CD4-positive, alpha-beta memory T cell (primary cell): ENCODE measurements around the gene UBLCP1. TPM values are rescaled to one million over a fixed set of nuclear protein-coding genes. Genes with fewer than 3 reads are reported as not detected.

Experiments
- CTCF ChIA-PET: fragments of 350-600 bp; sonication (Branson Sonifier 250); formaldehyde crosslinking; loops from one replicate; lab custom pipeline; 2021; ENCODE audit warnings: inconsistent platforms; ENCODE audit not compliant: partially characterized antibody; lab: Charles Lee
- POLR2A ChIA-PET: fragments of 350-600 bp; sonication (Branson Sonifier 250); formaldehyde crosslinking; loops from one replicate; lab custom pipeline; 2021; ENCODE audit not compliant: partially characterized antibody; lab: Charles Lee
- DNase-seq, 5 donors: peaks; one replicate each; pipeline versions ENCODE4 v3.0.0 to v3.0.0-alpha.2; 2020 to 2022; ENCODE audit warnings: mixed read lengths in 1 of 5
- H3K27ac ChIP-seq: one replicate; pipeline ENCODE4 v1.7.0; 2013; ENCODE audit warnings: low read depth, low read length
- H3K27me3 ChIP-seq: 2 replicates; pipeline ENCODE4 v1.7.0; 2013; ENCODE audit warnings: mild to moderate bottlenecking, low read length, moderate library complexity; ENCODE audit not compliant: insufficient read depth
- H3K36me3 ChIP-seq: 2 replicates; pipeline ENCODE4 v1.7.0; 2013; ENCODE audit warnings: mild to moderate bottlenecking, low read length, moderate library complexity; ENCODE audit not compliant: insufficient read depth
- H3K4me1 ChIP-seq: 2 replicates; pipeline ENCODE4 v1.7.0; 2013; ENCODE audit warnings: mild to moderate bottlenecking, low read length, moderate library complexity; ENCODE audit not compliant: insufficient read depth
- H3K4me3 ChIP-seq, 2 donors: one replicate each; pipeline ENCODE4 v1.7.0; 2013; ENCODE audit warnings: low read length in 2 of 2, mild to moderate bottlenecking in 1 of 2
- H3K9me3 ChIP-seq, 2 donors: one replicate each; pipeline ENCODE4 v1.7.0; 2013; ENCODE audit warnings: low read length in 2 of 2, control low read depth in 1 of 2; ENCODE audit not compliant: control insufficient read depth in 1 of 2
- H3K27ac Mint-ChIP-seq, 7 donors: one replicate each; pipeline ENCODE4 v1.8.0; 2020 to 2021; ENCODE audit warnings: mixed read lengths in 7 of 7, mild to moderate bottlenecking in 6 of 7, inconsistent platforms in 3 of 7, moderate library complexity in 3 of 7
- H3K27me3 Mint-ChIP-seq, 2 donors: one replicate each; pipeline ENCODE4 v1.8.0; 2020 to 2021; ENCODE audit warnings: mixed read lengths in 2 of 2
- H3K36me3 Mint-ChIP-seq, 2 donors: one replicate each; pipeline ENCODE4 v1.8.0; 2020 to 2021; ENCODE audit warnings: mixed read lengths in 2 of 2, inconsistent platforms in 1 of 2, mild to moderate bottlenecking in 1 of 2
- H3K4me1 Mint-ChIP-seq, 4 donors: one replicate each; pipeline ENCODE4 v1.8.0; 2020 to 2021; ENCODE audit warnings: mixed read lengths in 4 of 4, mild to moderate bottlenecking in 1 of 4
- H3K4me3 Mint-ChIP-seq, 8 donors: one replicate each; pipeline ENCODE4 v1.8.0; 2020 to 2021; ENCODE audit warnings: mixed read lengths in 8 of 8, mild to moderate bottlenecking in 7 of 8, moderate library complexity in 6 of 8, inconsistent platforms in 3 of 8
- H3K9me3 Mint-ChIP-seq, 8 donors: one replicate each; pipeline ENCODE4 v1.8.0; 2020 to 2021; ENCODE audit warnings: mixed read lengths in 8 of 8, mild to moderate bottlenecking in 5 of 8, inconsistent platforms in 3 of 8, moderate library complexity in 1 of 8
- intact Hi-C: fragments of 100-400 bp; cut with micrococcal nuclease; formaldehyde crosslinking; loops from one replicate; pipeline ENCODE4 v1.15.1; 2023
- polyA plus RNA-seq, 2 donors: library from polyadenylated mRNA; unstranded; fragments of 300-500 nt; fragmentation: Illumina TruSeq; gene quantifications; one replicate each; pipeline ENCODE4 v1.2.3, GENCODE V29; 2021
- total RNA-seq, 2 experiments: library from RNA; stranded (reverse); gene quantifications; one replicate each; pipeline ENCODE4 v1.2.3, GENCODE V29; 2021

The UBLCP1 gene
- total and polyA plus RNA-seq, 4 experiments from 2014 or later = 31.6 to 62.0 (median 42.5) TPM

DNA sequence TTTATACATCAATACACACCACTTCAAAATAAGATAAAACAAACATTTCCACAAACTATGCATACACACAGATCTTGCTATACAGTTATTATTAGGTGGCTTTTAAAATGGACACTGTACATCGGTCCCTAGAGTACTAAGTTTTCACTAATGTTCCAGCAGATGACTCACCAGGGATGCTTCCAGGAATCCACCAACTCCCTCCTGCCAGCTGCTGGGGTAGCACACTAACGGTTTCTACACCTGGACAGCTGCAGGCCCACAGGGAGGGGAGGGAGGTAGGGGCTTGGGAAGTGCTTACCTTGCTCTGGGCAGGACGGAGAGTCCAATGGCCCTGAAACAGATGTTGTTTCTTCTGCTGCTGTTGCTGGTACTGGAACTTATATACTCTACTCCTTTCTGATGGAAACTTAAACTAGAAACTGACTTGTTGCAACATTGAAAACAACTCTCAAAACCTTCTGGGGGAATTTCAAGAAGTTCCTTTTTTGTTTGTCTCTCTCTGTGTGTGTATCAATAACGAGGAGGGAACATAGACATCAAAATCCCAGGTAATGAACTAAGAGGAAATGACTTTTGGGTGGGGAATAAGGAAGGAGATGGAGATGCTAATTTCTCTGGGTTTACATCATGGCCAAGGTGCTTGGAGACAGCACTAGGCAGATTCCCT lies 67.2 kb downstream of the UBLCP1 start, which contains the start of gene IL12B:
TSS of gene IL12B (minus strand) at position 357 of the 670 bp plus-strand sequence. CDS start 3,705 bp downstream, outside the sequence.
- Histone ChIP-seq H3K36me3 (no peaks in the 10 kb centered on the region), H3K27me3 (no peaks in the 10 kb centered on the region), H3K4me3 (peak within 1 kb of the TSS in 1 of 2 donors; percentile 46), H3K4me1 (peaks cover 12% of the 10 kb centered on the region), H3K27ac (peak within 1 kb of the TSS; percentile 23), H3K9me3 (no peaks in the 10 kb centered on the region)
- Mint-ChIP-seq H3K36me3 (no peaks in the 10 kb centered on the region), H3K27me3 (peaks cover 0 to 2% of the 10 kb centered on the region in 2 donors), H3K9me3 (no peaks in the 10 kb centered on the region), H3K27ac (peak within 1 kb of the TSS; percentile 47 to 88 (median 78)), H3K4me1 (peaks cover 13 to 33% (median 21%) of the 10 kb centered on the region in 4 donors), H3K4me3 (peak within 1 kb of the TSS; percentile 73 to 87 (median 80))
- intact Hi-C loops = loop anchor here (2.0 to 5.0 kb wide), 3 partner anchors 83 to 187 kb away; no protein-coding TSS in a partner anchor
- POLR2A ChIA-PET = no interaction called here
- no peak for DNase-seq
- CTCF ChIA-PET = interaction anchor here (0.9 kb wide), 1 partner anchor 10 kb away, joined by 3 read pairs; no protein-coding TSS in a partner anchor

DNA sequence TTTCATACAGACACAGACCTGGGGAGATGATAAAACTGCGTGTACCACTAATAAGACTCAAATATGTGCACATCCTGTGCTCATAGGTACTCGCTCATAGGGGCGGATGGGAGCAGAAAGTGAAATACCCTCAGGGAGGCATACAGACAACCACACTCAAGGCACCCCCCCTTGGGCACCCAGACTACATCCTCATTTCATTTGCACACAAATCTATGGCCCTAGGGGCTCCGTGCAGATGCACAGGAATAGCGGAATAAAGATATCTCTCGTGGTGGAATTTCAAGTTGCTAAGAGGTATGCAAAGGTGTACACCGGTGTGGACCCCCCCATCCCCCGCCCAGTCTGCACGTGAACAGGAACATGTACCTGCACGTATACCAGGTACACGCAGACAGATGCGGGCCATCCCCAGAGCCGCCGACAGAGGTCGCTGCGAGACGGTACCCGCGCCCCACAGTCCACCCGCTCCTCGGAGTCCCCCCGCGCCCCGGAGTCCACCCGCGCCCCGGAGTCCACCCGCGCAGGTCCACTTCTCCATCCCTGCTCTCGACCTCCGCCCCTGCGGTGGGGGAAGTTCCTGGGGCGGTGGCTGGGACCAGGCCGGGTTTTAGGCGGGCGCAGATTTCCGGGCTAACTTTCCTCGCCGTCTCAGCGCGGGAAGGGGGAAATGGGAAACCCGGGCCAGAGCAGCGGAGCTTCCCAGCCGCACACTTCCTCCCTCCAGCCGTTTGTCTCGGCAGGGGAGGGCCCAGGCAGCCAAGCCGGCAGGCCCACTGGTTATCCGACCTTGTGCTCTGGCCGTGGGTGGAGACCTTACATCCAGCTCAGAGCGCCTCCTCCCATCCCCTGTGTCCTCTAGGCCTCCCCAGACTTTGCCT lies 68.2 kb downstream of the UBLCP1 start:
- Histone ChIP-seq H3K27me3 (no peaks in the 10 kb centered on the region), H3K36me3 (no peaks in the 10 kb centered on the region), H3K9me3 (no peaks in the 10 kb centered on the region), H3K4me3 (peak overlapping the region in 1 of 2 donors; percentile 46), H3K27ac (peak overlapping the region; percentile 23), H3K4me1 (peaks cover 19% of the 10 kb centered on the region)
- Mint-ChIP-seq H3K9me3 (no peaks in the 10 kb centered on the region), H3K36me3 (no peaks in the 10 kb centered on the region), H3K4me3 (peak overlapping the region; percentile 73 to 87 (median 80)), H3K27ac (peak overlapping the region; percentile 47 to 88 (median 80)), H3K4me1 (peaks cover 15 to 39% (median 27%) of the 10 kb centered on the region in 4 donors), H3K27me3 (peaks cover 0 to 2% of the 10 kb centered on the region in 2 donors)
- ChIA-PET CTCF (interaction anchor here (0.7 to 4.3 kb wide), 14 partner anchors 9 to 656 kb away, joined by 3 to 30 read pairs (median 4); no protein-coding TSS in a partner anchor), POLR2A (interaction anchor here (1.0 to 1.6 kb wide), 2 partner anchors 81 to 656 kb away, joined by 5 to 12 read pairs; no protein-coding TSS in a partner anchor)
- intact Hi-C loops = loop anchor here (1.0 to 5.0 kb wide), 7 partner anchors 81 to 656 kb away; partner anchors contain the start of gene ADRA1B
- DNase-seq = peak; percentile 72 to 79 (median 74)

DNA sequence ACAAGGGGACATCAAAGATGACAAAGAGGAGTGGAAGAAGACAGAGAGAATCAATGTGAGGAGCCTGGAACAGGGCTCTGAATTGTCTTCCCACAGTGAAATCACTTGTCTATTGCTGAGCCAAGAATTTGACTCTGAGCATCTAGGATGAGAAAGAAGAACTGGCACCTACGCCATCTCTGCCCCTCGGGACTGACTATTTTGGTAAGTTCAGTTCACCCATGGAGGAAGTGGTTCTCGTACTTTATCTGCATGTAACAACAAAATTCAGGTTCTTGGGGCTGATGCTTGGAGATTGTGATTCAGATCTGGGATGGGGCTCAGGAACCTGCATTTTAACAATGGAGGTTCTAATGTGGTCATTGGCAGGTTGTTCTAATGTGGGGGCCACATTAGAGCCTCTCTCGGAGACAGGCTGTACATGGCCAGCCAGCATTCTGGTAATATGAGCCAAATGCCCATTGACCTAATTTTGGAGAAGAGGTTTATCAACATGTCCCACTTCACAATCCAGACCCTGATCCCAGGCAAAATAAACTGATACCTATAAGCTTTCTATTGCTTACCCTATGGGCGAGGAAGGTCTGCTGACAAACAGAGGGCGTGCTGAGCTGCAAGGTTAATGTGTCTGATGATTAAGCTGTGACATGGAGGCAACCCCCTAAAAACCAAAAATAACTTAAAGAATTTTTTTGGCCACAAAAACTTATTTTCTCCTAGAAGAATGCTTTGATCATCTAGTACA lies 69.9 kb downstream of the UBLCP1 start:
- Histone ChIP-seq H3K36me3 (no peaks in the 10 kb centered on the region), H3K27me3 (no peaks in the 10 kb centered on the region), H3K27ac (no peak overlapping the region), H3K4me1 (peaks cover 35% of the 10 kb centered on the region), H3K4me3 (no peak overlapping the region), H3K9me3 (no peaks in the 10 kb centered on the region)
- H3K9me3 Mint-ChIP-seq = no peaks in the 10 kb centered on the region
- peak overlapping the region in 4 of 8 donors; percentile 9 to 21 (median 12) for H3K4me3 Mint-ChIP-seq
- peaks cover 30 to 55% (median 43%) of the 10 kb centered on the region in 4 donors for H3K4me1 Mint-ChIP-seq
- ChIA-PET POLR2A (interaction anchor here (0.9 to 1.6 kb wide), 3 partner anchors 9 to 79 kb away, joined by 3 to 12 read pairs (median 3); no protein-coding TSS in a partner anchor), CTCF (interaction anchor here (0.6 to 4.3 kb wide), 14 partner anchors 8 to 654 kb away, joined by 3 to 30 read pairs (median 4); no protein-coding TSS in a partner anchor)
- H3K27me3 Mint-ChIP-seq = no peaks in the 10 kb centered on the region
- no peak for DNase-seq
- no peaks in the 10 kb centered on the region for H3K36me3 Mint-ChIP-seq
- intact Hi-C loops = loop anchor here (5.0 kb wide), 1 partner anchor 94 kb away; no protein-coding TSS in a partner anchor
- H3K27ac Mint-ChIP-seq = peak overlapping the region in 5 of 7 donors; percentile 11 to 74 (median 53)

DNA sequence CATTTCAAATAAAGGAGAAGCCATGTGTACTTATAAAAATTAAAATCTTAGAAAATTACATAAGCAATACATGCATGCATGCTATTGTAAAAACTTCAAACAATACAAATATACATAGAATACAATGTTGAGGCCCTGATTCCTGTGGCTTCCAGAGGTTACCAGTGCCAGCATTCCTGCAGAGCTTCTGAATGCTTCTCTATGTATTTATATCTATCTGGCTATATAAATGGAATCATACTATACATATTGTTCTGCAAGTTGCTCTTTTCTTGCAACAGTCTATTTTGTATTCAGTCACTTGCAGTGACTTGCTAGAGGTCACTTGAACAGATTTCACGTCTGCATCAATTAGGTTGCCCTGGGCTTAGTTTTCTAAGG lies 70.4 kb downstream of the UBLCP1 start:
- Mint-ChIP-seq H3K4me3 (no peak overlapping the region), H3K9me3 (no peaks in the 10 kb centered on the region), H3K36me3 (no peaks in the 10 kb centered on the region), H3K4me1 (peaks cover 36 to 61% (median 49%) of the 10 kb centered on the region in 4 donors), H3K27ac (peak overlapping the region in 1 of 7 donors; percentile 15), H3K27me3 (no peaks in the 10 kb centered on the region)
- no peak overlapping the region for H3K4me3 ChIP-seq
- no peaks in the 10 kb centered on the region for H3K27me3 ChIP-seq
- no peaks in the 10 kb centered on the region for H3K36me3 ChIP-seq
- no peak overlapping the region for H3K27ac ChIP-seq
- peaks cover 41% of the 10 kb centered on the region for H3K4me1 ChIP-seq
- intact Hi-C loops = loop anchor here (5.0 kb wide), 1 partner anchor 94 kb away; no protein-coding TSS in a partner anchor
- no peaks in the 10 kb centered on the region for H3K9me3 ChIP-seq
- DNase-seq = no peak
- POLR2A ChIA-PET = interaction anchor here (0.9 kb wide), 2 partner anchors 8 to 79 kb away, joined by 3 read pairs; no protein-coding TSS in a partner anchor
- CTCF ChIA-PET = interaction anchor here (0.6 to 4.3 kb wide), 6 partner anchors 9 to 654 kb away, joined by 3 to 30 read pairs (median 5); no protein-coding TSS in a partner anchor

Other genes with a start within 250 kb of the UBLCP1 start
- 1 to 10 TPM in 1 of 2 experiments, under 1 TPM in 1; 0.35 to 1.4 TPM for gene EBF1, start 163.4 kb upstream of the UBLCP1 start, total RNA-seq
- gene EBF1, start 163.4 kb upstream of the UBLCP1 start, polyA plus RNA-seq = under 1 TPM; 0.12 to 0.18 TPM
- 10 to 100 TPM; 62.4 to 67.8 TPM for gene RNF145, start 53.7 kb upstream of the UBLCP1 start, total RNA-seq
- gene RNF145, start 53.7 kb upstream of the UBLCP1 start, polyA plus RNA-seq = 10 to 100 TPM; 13.1 to 16.9 TPM
- gene IL12B, start 67.2 kb downstream of the UBLCP1 start, total RNA-seq = not detected
- gene IL12B, start 67.2 kb downstream of the UBLCP1 start, polyA plus RNA-seq = not detected